22Rv1 (cell line): ENCODE measurements around the gene TRPC4.

ENCODE experiments used
- H3K27ac ChIP-seq: fragments of 450-650 bp; 2 replicates; pipeline ENCODE4 v1.5.1; 2017
- ZFX ChIP-seq: fragments of 450-650 bp; IDR thresholded peaks from 2 replicates; pipeline ENCODE4 v1.6.1; 2017; ENCODE audit warnings: antibody characterized with exemption, borderline replicate concordance
- TF ChIP-seq, protein P1 (sequence below): fragments of 450-650 bp; IDR thresholded peaks from 2 replicates; pipeline ENCODE4 v1.5.1; 2017; ENCODE audit warnings: mild to moderate bottlenecking

Gene TRPC4

DNA sequence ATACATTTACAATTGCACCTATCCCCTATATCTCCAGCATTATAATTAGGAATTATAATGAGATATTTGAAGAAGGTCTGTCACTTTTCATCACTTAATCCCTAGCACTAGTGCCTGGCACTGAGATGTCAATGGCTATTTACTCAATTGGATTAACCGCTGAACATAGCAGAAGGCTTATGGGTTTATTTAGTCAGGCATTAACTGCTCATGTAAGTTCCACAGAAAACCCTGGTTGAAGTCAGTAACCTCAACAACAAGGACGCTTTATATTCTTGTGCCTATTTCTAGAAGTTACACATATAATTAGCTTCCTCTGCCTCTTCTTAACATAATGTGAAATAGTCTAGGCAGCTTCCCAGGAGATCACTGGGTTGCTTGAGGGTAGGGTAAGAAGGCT, 163.5 kb downstream of the TRPC4 start:
- H3K27ac ChIP-seq, result no peak overlapping the region
- no peak for TF ChIP-seq ZFX
- TF ChIP-seq, protein P1, sequence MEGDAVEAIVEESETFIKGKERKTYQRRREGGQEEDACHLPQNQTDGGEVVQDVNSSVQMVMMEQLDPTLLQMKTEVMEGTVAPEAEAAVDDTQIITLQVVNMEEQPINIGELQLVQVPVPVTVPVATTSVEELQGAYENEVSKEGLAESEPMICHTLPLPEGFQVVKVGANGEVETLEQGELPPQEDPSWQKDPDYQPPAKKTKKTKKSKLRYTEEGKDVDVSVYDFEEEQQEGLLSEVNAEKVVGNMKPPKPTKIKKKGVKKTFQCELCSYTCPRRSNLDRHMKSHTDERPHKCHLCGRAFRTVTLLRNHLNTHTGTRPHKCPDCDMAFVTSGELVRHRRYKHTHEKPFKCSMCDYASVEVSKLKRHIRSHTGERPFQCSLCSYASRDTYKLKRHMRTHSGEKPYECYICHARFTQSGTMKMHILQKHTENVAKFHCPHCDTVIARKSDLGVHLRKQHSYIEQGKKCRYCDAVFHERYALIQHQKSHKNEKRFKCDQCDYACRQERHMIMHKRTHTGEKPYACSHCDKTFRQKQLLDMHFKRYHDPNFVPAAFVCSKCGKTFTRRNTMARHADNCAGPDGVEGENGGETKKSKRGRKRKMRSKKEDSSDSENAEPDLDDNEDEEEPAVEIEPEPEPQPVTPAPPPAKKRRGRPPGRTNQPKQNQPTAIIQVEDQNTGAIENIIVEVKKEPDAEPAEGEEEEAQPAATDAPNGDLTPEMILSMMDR, result no peak

DNA sequence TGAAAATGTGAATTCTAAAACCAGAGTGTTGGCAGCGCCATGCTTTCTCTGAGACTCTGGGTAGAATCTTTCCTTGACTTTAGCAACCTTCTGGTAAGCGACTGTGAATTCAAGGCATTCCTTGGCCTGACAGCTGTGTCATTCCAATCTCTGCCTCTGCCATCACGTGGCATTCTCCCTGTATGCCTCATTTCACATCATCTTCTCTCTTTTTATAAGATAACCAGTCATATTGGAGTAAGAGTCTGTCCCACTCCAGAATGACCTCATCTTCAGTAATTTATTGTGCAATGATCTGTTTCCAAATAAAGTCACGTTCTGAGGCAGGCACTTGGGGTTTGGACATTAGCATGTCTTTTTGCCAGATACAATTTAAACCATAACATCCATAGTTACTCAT, 167.6 kb downstream of the TRPC4 start:
- TF ChIP-seq, protein P1, result no peak
- TF ChIP-seq ZFX, result no peak
- H3K27ac ChIP-seq, result no peak overlapping the region

DNA sequence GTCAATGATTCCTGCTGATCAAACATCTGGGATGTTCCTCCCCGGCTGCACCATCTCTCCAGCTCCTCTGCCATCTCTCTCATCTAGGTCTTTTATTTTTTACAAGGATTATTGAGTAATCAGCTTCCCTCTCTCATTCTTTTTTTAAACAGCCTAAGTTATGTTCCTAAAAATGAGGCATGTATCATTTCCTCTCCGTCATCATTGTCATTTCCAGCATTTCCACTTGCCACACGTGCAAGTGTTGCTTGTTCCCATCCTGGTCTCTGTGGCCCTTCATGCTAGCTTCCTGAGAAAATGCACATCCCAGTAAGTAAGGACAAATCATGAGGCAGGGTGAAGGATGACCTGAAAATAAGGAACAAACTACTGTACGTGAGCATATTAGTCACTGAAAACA, 168.3 kb downstream of the TRPC4 start:
- TF ChIP-seq, protein P1, result no peak
- TF ChIP-seq ZFX, result no peak
- H3K27ac ChIP-seq, result no peak overlapping the region

DNA sequence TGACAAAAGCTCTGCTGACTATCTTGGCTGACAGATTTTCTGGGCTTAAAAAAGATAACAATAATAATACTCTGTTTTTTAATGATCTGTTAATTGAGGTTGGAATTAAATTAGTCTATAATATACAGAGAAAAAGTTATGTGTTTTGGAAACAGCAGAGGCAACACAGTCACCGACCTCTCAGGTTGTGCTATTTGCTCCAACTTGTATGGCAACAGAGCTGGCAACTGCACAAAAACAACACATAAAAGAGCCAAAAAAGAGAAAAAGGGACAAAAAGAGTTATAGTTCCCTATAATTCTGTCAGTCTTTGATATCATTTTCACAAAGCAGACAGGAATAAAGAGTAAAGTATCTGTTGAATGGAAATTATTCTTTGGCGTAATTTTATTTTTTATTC, 168.7 kb downstream of the TRPC4 start:
- H3K27ac ChIP-seq, result no peak overlapping the region
- TF ChIP-seq, protein P1, result no peak
- no peak for TF ChIP-seq ZFX

DNA sequence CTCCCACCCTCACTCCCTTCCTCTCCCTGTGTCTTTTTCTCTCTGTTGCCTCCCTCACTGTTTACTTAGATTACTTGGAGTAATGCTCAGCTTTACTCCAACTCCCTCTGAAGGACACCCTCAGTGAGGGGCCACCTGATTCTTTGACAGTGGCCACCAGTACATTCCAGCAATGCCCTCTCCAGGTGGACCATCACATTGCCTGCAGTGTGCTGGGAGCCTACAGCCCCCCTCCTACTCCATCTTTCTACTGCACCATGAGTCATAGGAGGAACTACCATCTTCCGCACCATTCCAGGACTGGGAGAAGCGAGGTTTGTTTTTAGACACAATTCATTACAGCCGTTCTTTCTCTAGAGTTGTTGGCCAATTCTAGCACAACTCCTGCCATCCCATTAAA, 174.4 kb downstream of the TRPC4 start:
- no peak overlapping the region for H3K27ac ChIP-seq
- TF ChIP-seq, protein P1, result no peak
- no peak for TF ChIP-seq ZFX

DNA sequence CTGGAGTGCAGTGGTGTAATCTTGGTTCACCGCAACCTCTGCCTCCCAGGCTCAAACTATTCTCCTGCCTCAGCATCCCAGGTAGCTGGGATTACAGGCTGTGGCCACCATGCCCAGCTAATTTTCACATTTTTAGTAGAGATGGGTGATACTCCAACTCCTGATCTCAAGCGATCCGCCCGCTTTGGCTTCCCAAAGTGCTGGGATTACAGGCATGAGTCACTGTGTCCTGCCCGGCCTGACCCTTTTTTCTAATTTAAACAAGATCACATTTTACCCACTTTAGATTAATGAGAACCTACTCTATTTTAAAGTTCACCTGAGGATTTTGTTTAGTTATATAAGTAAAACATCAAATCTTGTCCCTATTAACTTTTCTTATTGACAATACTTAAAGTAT, 179.2 kb downstream of the TRPC4 start:
- no peak overlapping the region for H3K27ac ChIP-seq
- TF ChIP-seq, protein P1, result no peak
- TF ChIP-seq ZFX, result no peak

- no peak overlapping the region for H3K27ac ChIP-seq
- no peak for TF ChIP-seq ZFX
- TF ChIP-seq, protein P1, result no peak
Observed at GRCh38 chr13:37686501-37686900, 183.1 kb downstream of the TRPC4 start.
